ENCODE data around the gene B4GALNT4.

GRCh38 chr11:326592-326841, 42.8 kb upstream of the B4GALNT4 start:
- TF ChIP-seq CTCF (IDR thresholded peaks at IDR 0.05) (no peak), EZH2phosphoT487 (IDR thresholded peaks at IDR 0.05) (no peak)

Data from neural progenitor cell (in vitro differentiated cells).